GM12874 (cell line): ENCODE data around the gene NRG3.

ENCODE experiments used
- TF ChIP-seq, protein P1 (sequence below): IDR thresholded peaks from 2 replicates; pipeline ENCODE4 v1.5.1; 2011; ENCODE audit warnings: low read depth, mild to moderate bottlenecking, control low read depth, low read length, moderate library complexity; ENCODE audit not compliant: insufficient read depth

Gene NRG3

DNA sequence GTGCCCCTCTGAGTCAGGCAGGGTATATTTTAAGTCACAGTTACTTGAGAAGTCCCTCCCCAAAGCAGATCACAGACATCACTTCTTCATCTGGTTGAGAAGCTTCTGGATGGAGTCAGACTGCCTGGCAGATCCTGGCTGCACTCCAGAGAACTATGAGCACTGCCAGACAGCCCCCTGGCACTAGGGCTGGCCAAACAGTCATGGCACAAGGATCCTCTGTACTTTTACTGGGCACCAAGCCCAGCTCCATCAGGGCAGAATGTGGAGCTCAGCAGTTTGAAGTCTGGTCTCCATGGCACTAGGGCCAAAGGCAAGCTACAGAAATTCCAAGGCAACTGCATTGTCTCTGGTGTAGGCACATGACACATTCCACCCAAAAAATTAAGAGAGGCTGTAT, 162.1 kb downstream of the NRG3 start:
- TF ChIP-seq, protein P1, sequence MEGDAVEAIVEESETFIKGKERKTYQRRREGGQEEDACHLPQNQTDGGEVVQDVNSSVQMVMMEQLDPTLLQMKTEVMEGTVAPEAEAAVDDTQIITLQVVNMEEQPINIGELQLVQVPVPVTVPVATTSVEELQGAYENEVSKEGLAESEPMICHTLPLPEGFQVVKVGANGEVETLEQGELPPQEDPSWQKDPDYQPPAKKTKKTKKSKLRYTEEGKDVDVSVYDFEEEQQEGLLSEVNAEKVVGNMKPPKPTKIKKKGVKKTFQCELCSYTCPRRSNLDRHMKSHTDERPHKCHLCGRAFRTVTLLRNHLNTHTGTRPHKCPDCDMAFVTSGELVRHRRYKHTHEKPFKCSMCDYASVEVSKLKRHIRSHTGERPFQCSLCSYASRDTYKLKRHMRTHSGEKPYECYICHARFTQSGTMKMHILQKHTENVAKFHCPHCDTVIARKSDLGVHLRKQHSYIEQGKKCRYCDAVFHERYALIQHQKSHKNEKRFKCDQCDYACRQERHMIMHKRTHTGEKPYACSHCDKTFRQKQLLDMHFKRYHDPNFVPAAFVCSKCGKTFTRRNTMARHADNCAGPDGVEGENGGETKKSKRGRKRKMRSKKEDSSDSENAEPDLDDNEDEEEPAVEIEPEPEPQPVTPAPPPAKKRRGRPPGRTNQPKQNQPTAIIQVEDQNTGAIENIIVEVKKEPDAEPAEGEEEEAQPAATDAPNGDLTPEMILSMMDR, result no peak

GRCh38 chr10:82038587-82038986, 163.6 kb downstream of the NRG3 start:
- TF ChIP-seq, protein P1, result no peak

DNA sequence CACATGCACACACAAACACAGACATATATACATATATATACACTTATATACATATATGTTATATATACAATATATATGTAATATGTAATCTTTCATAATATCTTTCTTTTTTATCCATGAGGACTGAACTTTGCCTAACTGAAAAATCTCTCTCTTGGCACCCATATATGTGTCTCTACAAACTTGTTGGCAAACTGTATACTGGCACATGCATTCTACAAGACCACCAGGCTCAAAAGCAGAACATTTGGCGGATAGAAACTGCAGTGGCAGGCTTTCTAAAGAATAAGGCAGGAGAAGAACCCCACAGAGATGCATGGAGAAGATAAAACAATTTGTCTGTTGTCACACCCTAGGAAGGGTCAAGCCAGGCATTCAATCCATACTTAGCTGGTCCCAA, 165.3 kb downstream of the NRG3 start:
- TF ChIP-seq, protein P1, result no peak

GRCh38 chr10:82041018-82041417, 166.0 kb downstream of the NRG3 start:
- TF ChIP-seq, protein P1, result no peak

DNA sequence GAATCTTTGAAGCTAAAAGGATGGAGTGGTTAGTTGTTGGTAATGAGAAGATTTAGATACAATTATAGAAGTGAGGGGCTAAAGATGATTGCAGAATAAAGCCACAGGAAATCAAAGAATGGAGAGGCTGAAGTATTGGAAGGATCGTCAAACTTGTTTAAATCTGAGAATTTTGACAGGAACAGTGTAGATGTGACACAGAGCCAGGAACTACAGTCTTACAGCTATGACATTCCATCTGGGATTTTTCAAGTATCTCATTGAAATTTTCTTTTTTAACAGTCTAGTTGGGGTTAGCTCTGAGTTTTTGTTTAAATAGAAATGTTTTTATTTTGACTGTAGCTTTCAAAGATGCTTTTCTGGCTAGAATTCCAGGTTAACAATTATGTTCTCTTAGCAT, 181.4 kb downstream of the NRG3 start:
- TF ChIP-seq, protein P1, result no peak

GRCh38 chr10:82068501-82068900, 193.5 kb downstream of the NRG3 start:
- TF ChIP-seq, protein P1, result no peak

- TF ChIP-seq, protein P1, result no peak
Measured at GRCh38 chr10:82071231-82071630, 196.2 kb downstream of the NRG3 start.

DNA sequence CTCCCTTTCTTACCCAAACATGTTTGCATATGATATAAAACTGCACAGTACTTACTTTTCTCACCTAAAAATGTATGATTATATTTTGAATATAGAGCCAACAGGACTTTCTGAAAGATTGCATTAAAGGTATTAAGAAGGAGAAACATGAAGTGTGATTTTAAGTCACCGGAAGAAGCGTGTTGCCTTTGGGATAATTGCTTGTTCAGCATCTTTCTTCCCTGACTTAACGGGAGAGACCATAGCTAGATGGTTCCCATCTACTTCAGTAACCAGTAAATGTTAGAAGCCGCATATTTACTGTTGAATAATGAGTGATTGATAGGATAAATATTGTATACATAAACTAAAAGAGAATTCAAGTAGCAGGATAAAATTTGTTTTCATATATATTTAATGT, 197.1 kb downstream of the NRG3 start:
- TF ChIP-seq, protein P1, result no peak
